Endothelial cell of umbilical vein (primary cell): ENCODE data around the gene MAGT1.
A peak's percentile ranks its signal among the peaks of the same experiment; 100 is the strongest.

ENCODE experiments used
- EZH2 ChIP-seq: IDR thresholded peaks from 2 replicates; pipeline ENCODE4 v1.6.1; 2012; ENCODE audit warnings: borderline replicate concordance, low read depth, mild to moderate bottlenecking, moderate library complexity, low read length, inconsistent platforms; ENCODE audit not compliant: severe bottlenecking
- FOS ChIP-seq: IDR thresholded peaks from 2 replicates; pipeline ENCODE4 v1.6.1; 2011; ENCODE audit warnings: mild to moderate bottlenecking, low read length, moderate library complexity, borderline replicate concordance; ENCODE audit not compliant: insufficient read depth
- POLR2A ChIP-seq: IDR thresholded peaks from 2 replicates; pipeline ENCODE4 v1.6.1; 2012; ENCODE audit warnings: low read depth, mild to moderate bottlenecking, control low read depth, low read length
- POLR2AphosphoS5 ChIP-seq: IDR thresholded peaks from 2 replicates; pipeline ENCODE4 v1.6.1; 2012; ENCODE audit warnings: low read depth, mild to moderate bottlenecking, control low read depth, low read length, moderate library complexity; ENCODE audit not compliant: insufficient read depth
- TF ChIP-seq, protein P1 (sequence below), 2 donors: IDR thresholded peaks; 1 replicate in 1 of 2; 2 replicates in 1 of 2; pipeline ENCODE4 v1.5.1; 2011; ENCODE audit warnings: low read length in 2 of 2, mild to moderate bottlenecking in 2 of 2, moderate library complexity in 2 of 2, control low read depth in 1 of 2, inconsistent platforms in 1 of 2, low read depth in 1 of 2; ENCODE audit not compliant: insufficient read depth in 1 of 2; ENCODE audit errors: extremely low read depth in 1 of 2
- TF ChIP-seq, protein P2 (sequence below): IDR thresholded peaks from 2 replicates; pipeline ENCODE4 v1.6.1; 2011; ENCODE audit not compliant: insufficient read depth, insufficient read length

DNA sequence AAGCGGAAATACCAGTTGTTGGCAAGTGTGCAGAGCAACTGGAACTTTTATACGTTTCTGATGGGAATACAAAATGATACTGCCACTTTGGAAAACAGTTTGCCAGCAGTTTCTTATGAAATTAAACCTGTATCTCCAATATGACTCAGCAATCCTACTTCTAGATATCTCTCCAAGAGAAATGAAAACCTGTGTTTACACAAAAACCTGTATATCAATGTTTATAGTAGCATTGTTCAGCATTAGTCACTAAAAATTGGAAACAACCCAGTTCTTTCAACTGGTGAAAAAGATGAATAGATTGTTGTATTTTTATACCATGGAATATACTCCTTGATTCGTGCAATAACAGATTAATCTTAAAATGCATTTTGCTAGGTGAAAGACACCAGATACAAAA lies 42.1 kb upstream of the MAGT1 start:
- TF ChIP-seq, protein P1, sequence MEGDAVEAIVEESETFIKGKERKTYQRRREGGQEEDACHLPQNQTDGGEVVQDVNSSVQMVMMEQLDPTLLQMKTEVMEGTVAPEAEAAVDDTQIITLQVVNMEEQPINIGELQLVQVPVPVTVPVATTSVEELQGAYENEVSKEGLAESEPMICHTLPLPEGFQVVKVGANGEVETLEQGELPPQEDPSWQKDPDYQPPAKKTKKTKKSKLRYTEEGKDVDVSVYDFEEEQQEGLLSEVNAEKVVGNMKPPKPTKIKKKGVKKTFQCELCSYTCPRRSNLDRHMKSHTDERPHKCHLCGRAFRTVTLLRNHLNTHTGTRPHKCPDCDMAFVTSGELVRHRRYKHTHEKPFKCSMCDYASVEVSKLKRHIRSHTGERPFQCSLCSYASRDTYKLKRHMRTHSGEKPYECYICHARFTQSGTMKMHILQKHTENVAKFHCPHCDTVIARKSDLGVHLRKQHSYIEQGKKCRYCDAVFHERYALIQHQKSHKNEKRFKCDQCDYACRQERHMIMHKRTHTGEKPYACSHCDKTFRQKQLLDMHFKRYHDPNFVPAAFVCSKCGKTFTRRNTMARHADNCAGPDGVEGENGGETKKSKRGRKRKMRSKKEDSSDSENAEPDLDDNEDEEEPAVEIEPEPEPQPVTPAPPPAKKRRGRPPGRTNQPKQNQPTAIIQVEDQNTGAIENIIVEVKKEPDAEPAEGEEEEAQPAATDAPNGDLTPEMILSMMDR (IDR thresholded peaks at IDR 0.05; ENCODE audit: extremely low read depth in 1 of 2, insufficient read depth in 1 of 2, low read depth in 1 of 2, low read length in 2 of 2), result no peak
- TF ChIP-seq, protein P2, sequence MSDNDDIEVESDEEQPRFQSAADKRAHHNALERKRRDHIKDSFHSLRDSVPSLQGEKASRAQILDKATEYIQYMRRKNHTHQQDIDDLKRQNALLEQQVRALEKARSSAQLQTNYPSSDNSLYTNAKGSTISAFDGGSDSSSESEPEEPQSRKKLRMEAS, result no peak
- TF ChIP-seq POLR2A, result no peak
- TF ChIP-seq EZH2, result no peak
- no peak for TF ChIP-seq POLR2AphosphoS5
- peak; percentile 48 for TF ChIP-seq FOS
